Activated naive CD4-positive, alpha-beta T cell treated with anti-CD3 and anti-CD28 coated beads for 36 hours (primary cell): ENCODE measurements around the gene STAT4. TPM values are rescaled to one million over a fixed set of nuclear protein-coding genes. Genes with fewer than 3 reads are reported as not detected.
A peak's percentile ranks its signal among the peaks of the same experiment; 100 is the strongest.

Source experiments
- CTCF ChIA-PET: fragments of 350-600 bp; sonication (Branson Sonifier 250); formaldehyde crosslinking; loops from one replicate; lab custom pipeline; 2021; ENCODE audit warnings: antibody characterized with exemption; lab: Charles Lee
- DNase-seq: peaks from one replicate; pipeline ENCODE4 v3.0.0-alpha.2; 2020
- H3K27ac Mint-ChIP-seq: one replicate; pipeline ENCODE4 v1.8.0; 2021; ENCODE audit warnings: mild to moderate bottlenecking, mixed read lengths
- H3K27me3 Mint-ChIP-seq: one replicate; pipeline ENCODE4 v1.8.0; 2021; ENCODE audit warnings: low read depth, mixed read lengths
- H3K36me3 Mint-ChIP-seq: one replicate; pipeline ENCODE4 v1.8.0; 2021; ENCODE audit warnings: low read depth, mixed read lengths
- H3K4me1 Mint-ChIP-seq: one replicate; pipeline ENCODE4 v1.8.0; 2021; ENCODE audit warnings: low read depth, mixed read lengths
- H3K4me3 Mint-ChIP-seq: one replicate; pipeline ENCODE4 v1.8.0; 2021; ENCODE audit warnings: mild to moderate bottlenecking, moderate library complexity, mixed read lengths
- H3K9me3 Mint-ChIP-seq: one replicate; pipeline ENCODE4 v1.8.0; 2021; ENCODE audit warnings: mixed read lengths
- intact Hi-C: fragments of 100-400 bp; cut with micrococcal nuclease; formaldehyde crosslinking; loops from one replicate; pipeline ENCODE4 v1.15.1; 2023
- total RNA-seq, 2 experiments: library from RNA; stranded (reverse); gene quantifications; one replicate each; pipeline ENCODE4 v1.2.3, GENCODE V29; 2021

The STAT4 gene
- total RNA-seq, 2 experiments from 2014 or later = 53.9 to 54.6 TPM

DNA sequence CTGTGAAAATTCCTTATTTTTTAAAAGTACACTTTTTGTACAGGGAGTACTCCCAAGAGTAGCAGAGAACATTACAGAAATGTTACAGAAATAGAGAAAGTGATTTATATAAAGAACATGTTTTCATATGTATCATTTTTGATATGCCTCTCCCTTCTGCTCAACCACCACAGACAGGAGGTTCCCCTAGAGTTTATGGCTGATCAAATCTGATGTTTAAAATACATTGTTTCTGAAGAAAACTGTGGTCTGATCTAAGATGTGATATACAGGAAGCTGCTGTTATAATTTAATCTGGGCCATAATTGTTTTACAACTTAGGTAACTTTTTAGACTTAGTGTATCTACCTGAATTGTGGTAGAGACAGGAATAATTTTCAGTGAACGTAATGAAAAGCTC lies 37.0 kb downstream of the STAT4 start:
- Mint-ChIP-seq H3K9me3 (no peaks in the 10 kb centered on the region), H3K27ac (peak overlapping the region; percentile 87), H3K4me1 (peaks cover 82% of the 10 kb centered on the region), H3K27me3 (no peaks in the 10 kb centered on the region), H3K36me3 (peaks cover 28% of the 10 kb centered on the region), H3K4me3 (peak overlapping the region; percentile 27)
- DNase-seq = no peak
- CTCF ChIA-PET = interaction anchor here (0.6 to 4.6 kb wide), 4 partner anchors 16 to 61 kb away, joined by 3 to 26 read pairs (median 20); partner anchors contain the start of gene STAT4
- intact Hi-C loops = loop anchor here (1.0 to 10.0 kb wide), 17 partner anchors 10 to 579 kb away; partner anchors contain the start of gene NEMP2

DNA sequence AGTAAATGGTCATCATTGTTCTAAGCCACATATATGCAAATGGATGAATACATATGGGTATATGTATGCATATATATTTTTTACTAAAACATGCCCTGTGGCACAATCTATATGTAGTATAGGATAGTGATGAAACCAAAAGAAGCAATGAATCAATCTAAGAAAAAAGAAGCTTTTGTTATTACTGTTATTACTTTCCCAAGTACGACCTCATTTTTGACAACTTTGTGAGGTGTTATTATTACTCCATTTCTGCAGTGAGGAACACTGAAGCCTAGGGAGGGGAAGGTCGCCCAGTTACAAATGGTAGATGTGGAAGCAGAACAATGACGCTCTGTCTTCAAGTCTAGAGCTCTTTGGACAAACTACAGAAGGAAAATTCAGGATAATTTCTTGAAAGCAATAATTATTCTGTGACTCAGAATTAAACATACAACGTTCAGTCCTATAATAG lies 38.3 kb downstream of the STAT4 start:
- peak; percentile 38 for DNase-seq
- no peaks in the 10 kb centered on the region for H3K9me3 Mint-ChIP-seq
- peak overlapping the region; percentile 87 for H3K27ac Mint-ChIP-seq
- peaks cover 25% of the 10 kb centered on the region for H3K36me3 Mint-ChIP-seq
- H3K4me1 Mint-ChIP-seq = peaks cover 87% of the 10 kb centered on the region
- no peak overlapping the region for H3K4me3 Mint-ChIP-seq
- CTCF ChIA-PET = interaction anchor here (0.7 to 4.6 kb wide), 7 partner anchors 9 to 390 kb away, joined by 3 to 26 read pairs (median 6); partner anchors contain the start of gene STAT4
- intact Hi-C loops = loop anchor here (2.0 to 10.0 kb wide), 3 partner anchors 60 to 578 kb away; partner anchors contain the start of gene NEMP2
- no peaks in the 10 kb centered on the region for H3K27me3 Mint-ChIP-seq

DNA sequence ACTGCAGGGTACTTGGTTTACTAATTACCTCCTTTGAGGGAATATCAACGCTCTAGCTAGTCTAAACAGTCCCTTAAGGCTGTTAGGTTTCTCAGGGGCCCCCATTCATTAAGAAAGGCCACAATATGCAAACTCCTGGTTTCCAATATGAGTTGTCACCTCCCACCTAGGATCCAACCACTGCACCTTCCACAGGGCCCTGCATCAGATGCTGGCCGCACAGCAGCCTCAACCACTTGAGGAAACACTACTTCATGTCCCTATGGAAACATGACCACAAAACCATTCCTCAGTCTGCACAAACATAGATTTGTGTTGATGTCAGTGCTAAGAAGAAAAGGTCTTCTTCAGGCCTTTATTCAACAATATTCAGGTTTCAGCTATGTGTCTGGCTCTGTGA lies 40.9 kb downstream of the STAT4 start:
- Mint-ChIP-seq H3K27me3 (no peaks in the 10 kb centered on the region), H3K4me3 (no peak overlapping the region), H3K27ac (peak overlapping the region; percentile 71), H3K4me1 (peaks cover 80% of the 10 kb centered on the region), H3K36me3 (peaks cover 19% of the 10 kb centered on the region), H3K9me3 (no peaks in the 10 kb centered on the region)
- intact Hi-C loops = loop anchor here (5.0 to 10.0 kb wide), 2 partner anchors 512 to 575 kb away; partner anchors contain the start of gene NEMP2
- peak; percentile 26 for DNase-seq
- CTCF ChIA-PET = interaction anchor here (0.9 to 1.3 kb wide), 2 partner anchors 58 to 90 kb away, joined by 3 to 8 read pairs; no protein-coding TSS in a partner anchor

DNA sequence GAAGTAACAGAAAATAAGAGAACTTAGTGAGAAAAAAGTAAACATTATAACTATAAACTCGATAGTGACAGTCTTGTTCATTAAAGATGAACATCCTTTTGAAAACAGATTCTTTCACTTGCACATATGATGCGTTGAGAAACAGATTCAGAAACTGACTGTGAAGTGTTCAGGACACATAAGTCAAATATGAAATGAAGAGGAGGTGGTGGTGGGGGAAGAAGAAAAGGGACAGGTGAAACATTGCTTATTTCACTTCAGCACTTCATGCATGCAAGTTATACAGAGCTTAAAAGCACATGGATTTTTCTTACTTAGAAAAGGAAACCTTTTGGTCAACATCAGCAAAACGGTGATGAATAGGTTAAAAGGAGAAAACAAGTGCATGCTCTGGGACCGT lies 42.5 kb downstream of the STAT4 start:
- Mint-ChIP-seq H3K27me3 (no peaks in the 10 kb centered on the region), H3K9me3 (no peaks in the 10 kb centered on the region), H3K4me3 (peak overlapping the region; percentile 8), H3K4me1 (peaks cover 78% of the 10 kb centered on the region), H3K36me3 (peaks cover 15% of the 10 kb centered on the region), H3K27ac (peak overlapping the region; percentile 71)
- no peak for DNase-seq
- CTCF ChIA-PET = interaction anchor here (1.3 to 1.4 kb wide), 2 partner anchors 20 to 56 kb away, joined by 3 to 4 read pairs; no protein-coding TSS in a partner anchor
- intact Hi-C loops = loop anchor here (1.0 kb wide), 1 partner anchor 49 kb away; no protein-coding TSS in a partner anchor

DNA sequence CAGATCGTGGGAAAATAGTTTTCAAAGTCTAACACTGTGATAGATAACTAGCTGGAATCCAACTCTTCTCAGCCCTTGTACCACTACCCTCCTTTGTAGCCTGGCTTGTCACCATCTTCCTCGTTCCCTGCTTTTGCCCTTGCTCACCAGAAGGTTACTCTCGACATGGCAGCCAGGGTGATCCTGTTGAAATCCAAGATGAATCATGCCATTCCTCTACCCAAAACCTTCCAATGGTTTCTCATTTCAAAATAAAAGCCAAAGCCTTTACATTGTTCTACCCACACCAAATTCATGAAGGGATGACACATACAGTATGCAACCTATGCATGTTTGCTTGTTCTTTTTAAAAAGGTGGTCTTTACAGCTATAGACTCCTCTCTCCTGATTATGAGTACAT lies 45.7 kb downstream of the STAT4 start:
- peaks cover 75% of the 10 kb centered on the region for H3K4me1 Mint-ChIP-seq
- peaks cover 24% of the 10 kb centered on the region for H3K36me3 Mint-ChIP-seq
- no peak overlapping the region for H3K4me3 Mint-ChIP-seq
- H3K9me3 Mint-ChIP-seq = no peaks in the 10 kb centered on the region
- CTCF ChIA-PET = interaction anchor here (0.7 kb wide), 1 partner anchor 29 kb away, joined by 5 read pairs; no protein-coding TSS in a partner anchor
- DNase-seq = no peak
- intact Hi-C loops = no loop called here
- H3K27ac Mint-ChIP-seq = peak overlapping the region; percentile 50
- H3K27me3 Mint-ChIP-seq = no peaks in the 10 kb centered on the region

DNA sequence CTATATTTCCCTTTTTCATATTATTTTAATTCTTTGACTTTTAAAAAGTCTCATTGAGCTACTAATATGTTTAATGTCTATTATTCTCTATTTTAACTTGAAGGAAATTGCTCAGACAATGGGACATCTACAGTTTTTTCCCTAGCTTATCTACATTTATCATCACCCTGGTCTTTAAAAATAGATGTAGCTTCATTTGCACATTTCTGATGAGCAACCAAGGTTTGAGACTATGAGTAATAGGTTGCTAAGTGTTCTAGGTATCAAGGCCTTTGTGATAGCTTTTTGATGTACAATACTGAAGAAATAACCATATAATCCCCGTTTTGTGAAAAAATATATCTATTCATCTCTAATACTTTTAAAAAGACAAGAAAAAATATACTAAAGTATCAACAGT lies 47.0 kb downstream of the STAT4 start:
- no peaks in the 10 kb centered on the region for H3K9me3 Mint-ChIP-seq
- DNase-seq = no peak
- CTCF ChIA-PET = interaction anchor here (0.7 to 2.5 kb wide), 7 partner anchors 8 to 52 kb away, joined by 3 to 13 read pairs (median 7); no protein-coding TSS in a partner anchor
- H3K4me3 Mint-ChIP-seq = no peak overlapping the region
- H3K4me1 Mint-ChIP-seq = peaks cover 69% of the 10 kb centered on the region
- peak overlapping the region; percentile 61 for H3K27ac Mint-ChIP-seq
- no peaks in the 10 kb centered on the region for H3K27me3 Mint-ChIP-seq
- H3K36me3 Mint-ChIP-seq = peaks cover 28% of the 10 kb centered on the region
- intact Hi-C loops = loop anchor here (1.0 kb wide), 1 partner anchor 25 kb away; no protein-coding TSS in a partner anchor

DNA sequence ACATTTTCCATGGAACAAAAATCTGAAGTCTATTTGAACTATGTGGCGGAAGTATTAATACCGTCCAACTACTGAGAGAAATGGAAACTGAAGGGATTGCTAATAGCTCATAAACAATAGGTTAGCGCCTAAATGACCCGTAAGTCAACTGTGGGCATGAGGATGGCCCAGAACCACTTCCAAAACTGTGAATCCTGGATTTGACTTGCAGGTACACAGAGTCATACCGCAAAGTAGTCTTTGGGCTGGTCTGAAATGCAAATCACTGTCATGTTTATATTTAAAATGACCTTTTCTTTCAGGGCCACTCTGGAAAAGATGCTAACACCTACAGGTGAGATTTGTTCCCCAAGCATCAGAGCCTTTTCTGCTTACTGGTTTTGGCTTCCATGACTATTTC lies 50.6 kb downstream of the STAT4 start:
- no peak for DNase-seq
- CTCF ChIA-PET = interaction anchor here (1.2 to 1.3 kb wide), 3 partner anchors 36 to 47 kb away, joined by 4 read pairs; no protein-coding TSS in a partner anchor
- peaks cover 16% of the 10 kb centered on the region for H3K9me3 Mint-ChIP-seq
- H3K27ac Mint-ChIP-seq = no peak overlapping the region
- no peak overlapping the region for H3K4me3 Mint-ChIP-seq
- intact Hi-C loops = no loop called here
- peaks cover 37% of the 10 kb centered on the region for H3K36me3 Mint-ChIP-seq
- H3K27me3 Mint-ChIP-seq = no peaks in the 10 kb centered on the region
- peaks cover 68% of the 10 kb centered on the region for H3K4me1 Mint-ChIP-seq

DNA sequence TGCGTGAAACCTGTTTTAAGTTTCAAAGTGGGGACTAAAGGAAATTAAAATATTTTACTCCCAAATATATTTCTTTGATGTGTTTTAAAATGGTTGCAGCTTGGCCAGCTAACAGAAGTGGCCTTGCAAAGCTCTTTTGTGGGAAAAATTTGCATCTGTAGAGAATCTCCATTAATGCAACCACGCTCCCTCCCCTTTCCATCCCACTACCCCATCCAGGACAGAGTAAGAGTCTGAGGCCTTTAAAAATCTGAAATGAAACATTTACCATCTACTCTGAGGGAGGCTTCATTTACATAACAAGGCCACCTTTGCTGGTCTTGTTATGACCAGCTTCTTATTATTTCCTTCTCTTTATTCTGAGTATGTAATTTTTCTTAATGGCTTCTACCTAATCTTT lies 63.5 kb downstream of the STAT4 start:
- CTCF ChIA-PET = no interaction called here

DNA sequence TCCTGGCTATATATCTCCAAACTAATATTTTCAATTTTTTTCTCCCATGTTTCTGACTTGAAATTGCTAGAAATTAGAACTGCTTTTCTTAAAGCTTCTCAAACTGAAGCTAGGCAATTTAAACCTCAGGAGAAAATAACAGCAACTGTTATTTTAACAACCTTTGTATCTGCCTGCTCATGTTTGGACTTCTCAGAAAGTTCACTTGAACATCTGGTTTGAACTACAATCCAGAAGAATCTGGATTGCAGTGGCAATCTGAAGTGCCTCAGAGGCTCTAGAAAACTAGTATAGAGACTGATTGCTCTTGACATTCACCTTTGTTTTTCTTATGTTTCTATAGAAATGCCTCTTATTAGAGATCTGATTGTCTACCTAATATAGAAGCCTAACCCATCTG lies 64.1 kb downstream of the STAT4 start:
- CTCF ChIA-PET = no interaction called here
- Mint-ChIP-seq H3K4me1 (peaks cover 23% of the 10 kb centered on the region), H3K36me3 (peaks cover 53% of the 10 kb centered on the region), H3K4me3 (no peak overlapping the region), H3K27me3 (no peaks in the 10 kb centered on the region), H3K9me3 (peaks cover 17% of the 10 kb centered on the region), H3K27ac (no peak overlapping the region)
- intact Hi-C loops = no loop called here
- no peak for DNase-seq

More for the DNA sequence above, 63.5 kb downstream of the STAT4 start:
- H3K4me3 Mint-ChIP-seq = no peak overlapping the region
- intact Hi-C loops = no loop called here
- H3K4me1 Mint-ChIP-seq = peaks cover 22% of the 10 kb centered on the region
- peaks cover 47% of the 10 kb centered on the region for H3K36me3 Mint-ChIP-seq
- H3K9me3 Mint-ChIP-seq = peaks cover 15% of the 10 kb centered on the region
- no peak overlapping the region for H3K27ac Mint-ChIP-seq
- no peak for DNase-seq
- H3K27me3 Mint-ChIP-seq = no peaks in the 10 kb centered on the region

DNA sequence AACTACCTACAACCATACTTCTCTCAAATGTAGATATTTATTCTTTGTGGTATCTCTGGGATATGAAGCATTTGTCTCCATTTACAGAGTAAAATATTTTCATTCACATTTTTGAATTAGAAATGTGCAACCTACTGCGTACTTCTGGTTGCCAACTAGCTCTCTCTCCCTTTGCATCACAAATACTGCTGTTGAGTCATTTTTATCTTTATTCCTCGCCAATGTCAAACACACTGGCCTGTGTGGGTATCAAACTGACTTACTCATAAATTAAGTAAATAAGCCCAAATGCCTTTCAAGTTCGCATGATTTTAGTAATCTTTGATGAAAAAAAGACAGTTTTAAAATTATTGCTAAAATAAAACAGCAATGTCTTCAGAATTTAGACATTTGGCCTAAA lies 67.3 kb downstream of the STAT4 start:
- intact Hi-C loops = no loop called here
- no peak for DNase-seq
- H3K27ac Mint-ChIP-seq = no peak overlapping the region
- peaks cover 24% of the 10 kb centered on the region for H3K9me3 Mint-ChIP-seq
- H3K4me1 Mint-ChIP-seq = peaks cover 31% of the 10 kb centered on the region
- CTCF ChIA-PET = no interaction called here
- H3K4me3 Mint-ChIP-seq = no peak overlapping the region
- H3K27me3 Mint-ChIP-seq = no peaks in the 10 kb centered on the region
- peaks cover 58% of the 10 kb centered on the region for H3K36me3 Mint-ChIP-seq

DNA sequence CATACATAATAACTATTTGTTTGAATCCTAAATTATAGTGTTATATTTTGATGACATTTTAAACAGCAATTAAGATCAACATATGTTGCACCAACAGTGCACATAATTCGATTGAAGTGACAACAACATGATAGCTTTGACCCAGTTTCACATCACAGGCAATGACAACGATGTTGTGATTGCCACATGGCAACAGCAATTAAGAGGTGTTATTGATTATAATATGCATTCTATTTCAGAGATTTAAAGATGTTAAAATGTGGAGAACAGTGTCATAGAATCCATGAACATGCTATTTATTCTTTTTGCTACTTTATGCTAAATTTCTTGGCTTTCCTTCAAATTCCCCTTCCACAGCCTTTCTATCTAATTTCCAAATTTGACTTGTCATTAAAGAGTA lies 68.5 kb downstream of the STAT4 start:
- Mint-ChIP-seq H3K27ac (no peak overlapping the region), H3K27me3 (no peaks in the 10 kb centered on the region), H3K9me3 (peaks cover 20% of the 10 kb centered on the region), H3K36me3 (peaks cover 47% of the 10 kb centered on the region), H3K4me3 (no peak overlapping the region), H3K4me1 (peaks cover 39% of the 10 kb centered on the region)
- intact Hi-C loops = no loop called here
- CTCF ChIA-PET = no interaction called here
- no peak for DNase-seq

DNA sequence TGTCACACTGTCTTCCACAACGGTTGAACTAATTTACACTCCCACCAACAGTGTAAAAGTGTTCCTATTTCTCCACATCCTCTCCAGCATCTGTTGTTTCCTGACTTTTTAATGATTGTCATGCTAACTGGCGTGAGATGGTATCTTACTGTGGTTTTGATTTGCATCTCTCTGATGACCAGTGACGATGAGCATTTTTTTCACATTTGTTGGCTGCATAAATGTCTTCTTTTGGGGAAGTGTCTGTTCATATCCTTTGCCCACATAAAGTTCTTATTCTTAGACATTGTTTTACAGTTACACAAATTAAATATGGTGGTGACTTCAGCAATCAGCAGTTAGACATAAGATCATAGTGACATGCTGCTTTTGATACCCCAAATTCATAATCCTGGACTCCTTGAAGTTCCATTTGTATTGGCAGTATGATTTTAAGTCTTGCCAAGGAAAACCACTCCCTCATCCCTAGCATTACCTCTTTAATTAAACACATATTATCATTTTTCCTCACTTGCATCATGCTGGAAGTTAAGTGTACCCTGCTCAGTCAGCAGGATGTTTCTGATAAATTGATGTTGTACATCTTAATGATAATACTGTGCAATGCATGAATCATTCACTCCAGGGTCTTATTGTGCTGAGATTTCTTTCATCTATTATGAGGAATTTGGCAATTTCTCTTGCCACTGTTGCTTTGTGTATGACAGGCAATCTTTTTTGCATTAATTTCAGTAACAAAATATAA lies 69.2 kb downstream of the STAT4 start:
- H3K4me1 Mint-ChIP-seq = peaks cover 45% of the 10 kb centered on the region
- H3K4me3 Mint-ChIP-seq = no peak overlapping the region
- CTCF ChIA-PET = no interaction called here
- peaks cover 39% of the 10 kb centered on the region for H3K36me3 Mint-ChIP-seq
- H3K27me3 Mint-ChIP-seq = no peaks in the 10 kb centered on the region
- H3K27ac Mint-ChIP-seq = peak overlapping the region; percentile 59
- intact Hi-C loops = no loop called here
- peaks cover 13% of the 10 kb centered on the region for H3K9me3 Mint-ChIP-seq
- DNase-seq = no peak
